K562 (cell line): ENCODE results near the gene ITGA11. TPM values are rescaled to one million over a fixed set of nuclear protein-coding genes. Genes with fewer than 3 reads are reported as not detected.

Experiments used
- CHD4 ChIP-seq: fragments of 200-600 bp; sonication (generic); IDR thresholded peaks from 3 replicates; pipeline ENCODE4 v1.6.1; 2012; ENCODE audit warnings: low read depth, mild to moderate bottlenecking, mixed read lengths, low read length, inconsistent platforms; ENCODE audit not compliant: insufficient read depth, insufficient replicate concordance, poor library complexity, severe bottlenecking
- ERF ChIP-seq: fragments of 450-650 bp; formaldehyde crosslinking; IDR thresholded peaks from 2 replicates; pipeline ENCODE4 v1.4.0; 2020; ENCODE audit warnings: mild to moderate bottlenecking, mixed read lengths
- FOXA1 ChIP-seq: fragments of 450-650 bp; IDR thresholded peaks from 2 replicates; pipeline ENCODE4 v1.6.1; 2016; ENCODE audit warnings: mild to moderate bottlenecking, borderline replicate concordance
- GTF2B ChIP-seq: IDR thresholded peaks from 2 replicates; pipeline ENCODE4 v1.6.1; 2011; ENCODE audit not compliant: insufficient read length; ENCODE audit errors: extremely low read depth
- PCBP2 ChIP-seq: fragments of 200-400 bp; formaldehyde crosslinking; IDR thresholded peaks from 2 replicates; pipeline ENCODE4 v1.6.1; 2018; ENCODE audit warnings: low read length, low read depth, mild to moderate bottlenecking, moderate library complexity; ENCODE audit not compliant: poor library complexity, severe bottlenecking
- YBX1 ChIP-seq: fragments of 450-650 bp; IDR thresholded peaks from 2 replicates; pipeline ENCODE4 v1.7.1; 2016; ENCODE audit warnings: mild to moderate bottlenecking
- ZNF277 ChIP-seq: fragments of 250-450 bp; sonication (Bioruptor Pico); IDR thresholded peaks from 2 replicates; pipeline ENCODE4 v1.8.0; 2022; ENCODE audit warnings: inconsistent platforms, mild to moderate bottlenecking, moderate library complexity, borderline replicate concordance
- polyA plus RNA-seq, 8 experiments: library from polyadenylated mRNA; depleted of rRNA in 4 of 8; stranded (reverse) in 5 of 8; unstranded in 3 of 8; fragments of >200 nt; fragmentation: Nextera tagmentation in 2 of 8; fragmentation: Illumina TruSeq in 1 of 8; extraction: Ambion mirVana in 2 of 8; extraction: Trizol in 1 of 8; gene quantifications; 2 replicates each; pipeline versions ENCODE4 v1.2.1 to v1.2.3, GENCODE V29; 2011 to 2014; ENCODE audit warnings: inconsistent platforms in 1 of 8, missing spikeins in 1 of 8
- total RNA-seq, 7 experiments: library from RNA; depleted of rRNA in 6 of 7; stranded (reverse); fragments of >200 nt in 6 of 7; fragmentation: Illumina TruSeq in 2 of 7; extraction: Trizol in 2 of 7; gene quantifications; 2 replicates each; pipeline versions ENCODE4 v1.2.1 to v1.2.3, GENCODE V29; 2011 to 2021; ENCODE audit warnings: low replicate concordance in 1 of 7
- TF ChIP-seq, protein P1 (sequence below), 2 experiments: fragments of 450-650 bp in 1 of 2; sonication (generic) in 1 of 2; formaldehyde crosslinking in 1 of 2; IDR thresholded peaks; 2 replicates each; pipeline versions ENCODE4 v1.7.1 to v1.9.0; 2016 to 2022; ENCODE audit warnings: inconsistent platforms in 1 of 2, mild to moderate bottlenecking in 1 of 2, missing genetic modification reagents in 1 of 2

Gene ITGA11
- total and polyA plus RNA-seq, 9 of the 15 experiments (the other 6 are each of a cell fraction or from before 2014, with no cell fraction given), result 0.01 TPM; not detected in 8

GRCh38 chr15:68345481-68345880 is 86.5 kb downstream of the ITGA11 start (continued):
- TF ChIP-seq, protein P1, sequence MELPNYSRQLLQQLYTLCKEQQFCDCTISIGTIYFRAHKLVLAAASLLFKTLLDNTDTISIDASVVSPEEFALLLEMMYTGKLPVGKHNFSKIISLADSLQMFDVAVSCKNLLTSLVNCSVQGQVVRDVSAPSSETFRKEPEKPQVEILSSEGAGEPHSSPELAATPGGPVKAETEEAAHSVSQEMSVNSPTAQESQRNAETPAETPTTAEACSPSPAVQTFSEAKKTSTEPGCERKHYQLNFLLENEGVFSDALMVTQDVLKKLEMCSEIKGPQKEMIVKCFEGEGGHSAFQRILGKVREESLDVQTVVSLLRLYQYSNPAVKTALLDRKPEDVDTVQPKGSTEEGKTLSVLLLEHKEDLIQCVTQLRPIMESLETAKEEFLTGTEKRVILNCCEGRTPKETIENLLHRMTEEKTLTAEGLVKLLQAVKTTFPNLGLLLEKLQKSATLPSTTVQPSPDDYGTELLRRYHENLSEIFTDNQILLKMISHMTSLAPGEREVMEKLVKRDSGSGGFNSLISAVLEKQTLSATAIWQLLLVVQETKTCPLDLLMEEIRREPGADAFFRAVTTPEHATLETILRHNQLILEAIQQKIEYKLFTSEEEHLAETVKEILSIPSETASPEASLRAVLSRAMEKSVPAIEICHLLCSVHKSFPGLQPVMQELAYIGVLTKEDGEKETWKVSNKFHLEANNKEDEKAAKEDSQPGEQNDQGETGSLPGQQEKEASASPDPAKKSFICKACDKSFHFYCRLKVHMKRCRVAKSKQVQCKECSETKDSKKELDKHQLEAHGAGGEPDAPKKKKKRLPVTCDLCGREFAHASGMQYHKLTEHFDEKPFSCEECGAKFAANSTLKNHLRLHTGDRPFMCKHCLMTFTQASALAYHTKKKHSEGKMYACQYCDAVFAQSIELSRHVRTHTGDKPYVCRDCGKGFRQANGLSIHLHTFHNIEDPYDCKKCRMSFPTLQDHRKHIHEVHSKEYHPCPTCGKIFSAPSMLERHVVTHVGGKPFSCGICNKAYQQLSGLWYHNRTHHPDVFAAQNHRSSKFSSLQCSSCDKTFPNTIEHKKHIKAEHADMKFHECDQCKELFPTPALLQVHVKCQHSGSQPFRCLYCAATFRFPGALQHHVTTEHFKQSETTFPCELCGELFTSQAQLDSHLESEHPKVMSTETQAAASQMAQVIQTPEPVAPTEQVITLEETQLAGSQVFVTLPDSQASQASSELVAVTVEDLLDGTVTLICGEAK (IDR thresholded peaks at IDR 0.05), result no peak
- TF ChIP-seq, protein P1 (CRISPR knock-in tag; IDR thresholded peaks at IDR 0.05), result no peak
- TF ChIP-seq ERF (CRISPR knock-in tag), result no peak
- TF ChIP-seq YBX1, result no peak
- TF ChIP-seq GTF2B, result no peak
- TF ChIP-seq FOXA1, result no peak
- no peak for TF ChIP-seq ZNF277
- TF ChIP-seq CHD4, result no peak
- no peak for TF ChIP-seq PCBP2
